ENCODE data around the gene LRP6.

DNA sequence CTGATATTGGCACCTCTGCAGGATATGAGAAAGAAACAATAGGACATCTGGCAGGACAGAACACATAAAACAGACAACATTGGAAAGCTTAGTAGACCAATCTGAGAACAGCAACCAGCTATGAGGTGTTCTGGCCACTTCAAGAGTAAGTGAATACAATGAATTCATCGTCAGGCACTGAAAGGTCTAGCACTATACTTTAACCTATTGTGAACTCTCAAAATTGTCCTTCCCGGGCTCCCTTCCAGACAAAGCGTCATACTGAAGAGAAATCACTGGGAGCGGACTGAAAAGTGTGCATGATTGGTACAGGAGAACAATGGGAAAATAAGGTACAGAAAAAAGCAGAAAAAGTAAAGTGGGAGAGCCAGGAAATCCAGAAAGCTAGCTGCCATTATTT is 75.8 kb downstream of the LRP6 start:
- TF ChIP-seq TAF1 (IDR thresholded peaks at IDR 0.05; ENCODE audit: borderline replicate concordance, low read depth, low read length): no peak
- no peak for TF ChIP-seq POLR2A (IDR thresholded peaks at IDR 0.05; ENCODE audit: low read depth, low read length)
- no peak for TF ChIP-seq POLR2AphosphoS5 (IDR thresholded peaks at IDR 0.05; ENCODE audit: low read depth, low read length)

Measured in GM12892 (cell line).